AG04450 (cell line): Measurements from ENCODE around the gene ZNF500. TPM values are rescaled to one million over a fixed set of nuclear protein-coding genes. Genes with fewer than 3 reads are reported as not detected.

Source experiments
- CTCF ChIA-PET: fragments of 300-600, 350-600 bp; formaldehyde crosslinking; extraction: SDS; loops from one replicate; lab custom pipeline; 2022; ENCODE audit warnings: antibody characterized with exemption, inconsistent platforms; lab: Charles Lee
- POLR2A ChIA-PET: fragments of 350-600 bp; formaldehyde crosslinking; extraction: SDS; loops from one replicate; lab custom pipeline; 2021; ENCODE audit warnings: antibody characterized with exemption, inconsistent platforms; lab: Yijun Ruan, JAX
- DNase-seq: peaks from one replicate; pipeline ENCODE4 v3.0.0-alpha.2; 2011; ENCODE audit warnings: low read depth, low spot score
- H3K27ac ChIP-seq: one replicate; pipeline ENCODE4 v1.5.1; 2012; ENCODE audit warnings: low read depth, low read length, control low read depth
- H3K27me3 ChIP-seq: one replicate; pipeline ENCODE4 v1.6.0; 2012; ENCODE audit warnings: low read length; ENCODE audit not compliant: control insufficient read depth, insufficient read depth
- H3K4me3 ChIP-seq: 2 replicates; pipeline ENCODE4 v1.5.1; 2011; ENCODE audit warnings: mild to moderate bottlenecking, low read depth, low read length, control low read depth
- H3K9me3 ChIP-seq: 2 replicates; pipeline ENCODE4 v1.5.1; 2012; ENCODE audit warnings: low read length; ENCODE audit not compliant: control insufficient read depth, insufficient read depth
- CTCF ChIP-seq: IDR thresholded peaks from 2 replicates; pipeline ENCODE4 v1.5.1; 2011; ENCODE audit warnings: low read depth, low read length, control low read depth, inconsistent platforms
- polyA plus RNA-seq: library from polyadenylated mRNA; depleted of rRNA; stranded (reverse); fragments of >200 nt; gene quantifications from 2 replicates; pipeline ENCODE4 v1.2.3, GENCODE V29; 2011

ZNF500 gene
- polyA plus RNA-seq, 1 experiment, result 3.1 TPM

- Histone ChIP-seq H3K27me3 (no peaks in the 10 kb centered on the region), H3K4me3 (no peak overlapping the region), H3K9me3 (peaks cover 10% of the 10 kb centered on the region), H3K27ac (no peak overlapping the region)
- no peak for TF ChIP-seq CTCF
- no peak for DNase-seq
- ChIA-PET CTCF (no interaction called here), POLR2A (interaction anchor here (1.6 kb wide), 1 partner anchor 16 kb away, joined by 3 read pairs; the partner anchor contains the start of genes ANKS3 and DNAAF8)
Observed at GRCh38 chr16:4750896-4751295, 16.1 kb downstream of the ZNF500 start.

DNA sequence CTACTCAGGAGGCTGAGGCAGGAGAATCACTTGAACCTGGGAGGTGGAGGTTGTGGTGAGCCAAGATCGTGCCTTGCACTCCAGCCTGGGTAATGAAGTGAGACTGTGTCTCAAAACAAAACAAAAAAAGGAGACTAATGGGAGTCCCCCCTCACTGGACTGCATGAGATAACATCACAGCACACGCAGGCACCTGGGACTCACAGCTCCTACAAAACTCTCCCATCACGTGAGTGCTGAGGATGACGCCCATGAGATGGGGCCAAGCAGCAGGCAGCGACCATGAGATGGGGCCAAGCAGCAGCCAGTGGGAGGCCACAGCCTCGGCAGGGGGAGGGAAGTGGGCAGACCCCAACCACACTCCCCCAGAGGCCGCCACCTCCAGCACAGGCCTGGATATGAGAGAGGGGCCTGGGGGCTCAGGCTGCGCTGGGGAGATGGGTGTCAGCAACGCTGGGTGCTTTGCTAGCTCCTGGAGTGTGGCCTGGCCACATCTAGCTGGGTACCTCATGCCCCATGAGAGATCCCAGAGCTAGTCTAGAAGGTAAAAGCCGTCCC lies 17.2 kb downstream of the ZNF500 start:
- Histone ChIP-seq H3K9me3 (peaks cover under 1% of the 10 kb centered on the region), H3K27me3 (no peaks in the 10 kb centered on the region), H3K4me3 (no peak overlapping the region), H3K27ac (no peak overlapping the region)
- TF ChIP-seq CTCF, result no peak
- no peak for DNase-seq
- POLR2A ChIA-PET, result no interaction called here
- CTCF ChIA-PET, result no interaction called here

DNA sequence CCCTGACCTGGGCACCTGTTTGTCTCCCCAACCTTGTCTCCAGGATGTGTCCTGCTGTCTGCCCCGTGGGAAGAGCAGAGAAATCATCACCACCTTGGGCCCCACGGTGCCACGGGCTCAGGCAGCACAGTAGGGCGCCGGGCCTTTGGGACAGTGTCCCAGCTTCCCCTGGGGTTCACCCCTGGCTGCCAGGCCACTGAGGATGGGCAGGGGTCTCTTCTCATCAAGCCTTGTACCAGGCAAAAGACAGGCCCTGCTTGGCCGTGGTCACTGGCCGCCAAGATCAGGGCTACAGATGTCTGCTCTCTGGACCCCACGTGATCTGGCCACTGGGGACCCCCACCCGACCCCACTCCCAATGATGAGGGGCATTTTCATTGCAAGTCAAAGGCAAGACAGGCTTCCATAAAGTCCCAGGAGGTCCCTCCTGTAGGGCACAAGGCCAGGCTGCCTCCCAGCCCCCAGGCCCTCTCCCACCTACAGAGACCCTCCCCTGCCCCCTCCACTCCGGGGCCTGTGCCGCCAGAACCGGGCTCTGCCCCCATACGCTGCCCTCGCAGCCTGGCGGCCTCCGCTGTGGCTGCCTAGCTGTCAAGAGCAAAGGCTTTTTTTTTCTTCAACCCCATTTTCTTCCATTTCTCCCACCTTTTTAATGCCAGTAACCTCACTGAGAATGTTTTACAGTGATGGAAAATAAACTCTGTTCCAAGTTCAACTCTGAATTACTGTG lies 18.1 kb downstream of the ZNF500 start:
- no peak for DNase-seq
- H3K4me3 ChIP-seq, result no peak overlapping the region
- POLR2A ChIA-PET, result no interaction called here
- H3K27me3 ChIP-seq, result no peaks in the 10 kb centered on the region
- no peak overlapping the region for H3K27ac ChIP-seq
- TF ChIP-seq CTCF, result no peak
- CTCF ChIA-PET, result no interaction called here
- H3K9me3 ChIP-seq, result no peaks in the 10 kb centered on the region; the same call in 1 of the 2 replicates

DNA sequence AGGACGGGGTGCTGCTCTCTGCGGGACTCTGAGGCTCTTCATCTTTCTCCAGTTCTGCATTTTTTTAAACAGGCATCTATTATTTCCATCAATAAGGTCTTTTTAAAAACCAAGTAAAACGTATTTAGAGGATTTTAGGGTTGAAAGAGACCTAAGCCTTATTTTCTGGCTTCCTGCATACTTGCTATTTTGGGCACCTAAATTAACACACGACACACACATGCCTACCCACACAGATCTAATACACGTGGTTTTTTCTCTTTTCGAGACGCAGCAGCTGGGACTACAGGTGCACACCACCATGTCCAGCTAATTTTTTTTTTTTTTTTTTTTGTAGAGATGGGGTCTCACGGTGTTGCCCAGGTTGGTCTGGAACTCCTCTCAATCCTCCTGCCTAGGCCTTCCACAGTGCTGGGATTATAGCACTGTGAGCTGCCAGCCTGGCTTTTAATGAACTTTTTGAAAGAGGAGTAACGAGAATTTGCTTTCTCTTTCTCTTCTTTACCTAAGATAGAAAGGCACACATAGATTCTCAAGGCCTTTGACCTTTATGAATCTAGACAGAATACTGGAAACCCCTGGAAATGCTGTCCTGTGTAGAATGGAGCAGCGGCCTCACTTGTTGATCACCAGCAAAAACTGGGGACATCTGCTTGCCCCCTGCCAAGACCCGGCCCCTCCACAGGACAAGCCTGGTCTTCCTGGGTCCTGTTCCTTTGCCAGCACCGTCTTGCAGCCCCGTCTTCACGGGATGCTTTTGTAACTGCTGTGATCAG lies 18.9 kb downstream of the ZNF500 start:
- CTCF ChIA-PET, result no interaction called here
- TF ChIP-seq CTCF, result no peak
- DNase-seq, result no peak
- POLR2A ChIA-PET, result no interaction called here
- no peaks in the 10 kb centered on the region for H3K27me3 ChIP-seq
- H3K27ac ChIP-seq, result no peak overlapping the region
- no peak overlapping the region for H3K4me3 ChIP-seq
- H3K9me3 ChIP-seq, result no peaks in the 10 kb centered on the region; the same call in 1 of the 2 replicates
